Measurements from ENCODE around the gene ZSCAN4.
A peak's percentile ranks its signal among the peaks of the same experiment; 100 is the strongest.

The ZSCAN4 gene
- total RNA-seq, result 0 reads per million in 4 donors

GRCh38 chr19:57668635-57669034 lies at the start of gene ZSCAN4:
TSS of gene ZSCAN4 (plus strand) at chr19:57668935. CDS start at chr19:57676146, 7,211 bp downstream.
- no peak for DNase-seq

- no peak for DNase-seq
These were observed 47.9 kb upstream of the ZSCAN4 start for GRCh38 chr19:57620673-57621348.

GRCh38 chr19:57623091-57623490 lies 45.6 kb upstream of the ZSCAN4 start:
- no peak for DNase-seq

GRCh38 chr19:57632987-57633831 lies 35.5 kb upstream of the ZSCAN4 start, which contains the start of gene ZNF211:
TSS of gene ZNF211 (plus strand) at chr19:57633168. CDS start at chr19:57633347, 179 bp downstream.
- peak; percentile 59 to 91 (median 82) for DNase-seq

- no peak for DNase-seq
These were observed 35.0 kb upstream of the ZSCAN4 start for GRCh38 chr19:57633832-57634131.

GRCh38 chr19:57637379-57637778 lies 31.4 kb upstream of the ZSCAN4 start:
- DNase-seq, result no peak

- no peak for DNase-seq
These were observed 27.0 kb upstream of the ZSCAN4 start for GRCh38 chr19:57641715-57642234.

- DNase-seq, result no peak
These were observed 26.2 kb upstream of the ZSCAN4 start for GRCh38 chr19:57642396-57643046.

- DNase-seq, result no peak
These were observed 25.0 kb upstream of the ZSCAN4 start for GRCh38 chr19:57643734-57644133.

GRCh38 chr19:57648331-57649003 lies 20.3 kb upstream of the ZSCAN4 start:
- no peak for DNase-seq

- DNase-seq, result no peak
These were observed 17.1 kb upstream of the ZSCAN4 start for GRCh38 chr19:57651654-57651996.

- DNase-seq, result no peak
These were observed 15.0 kb upstream of the ZSCAN4 start for GRCh38 chr19:57653689-57654088.

- no peak for DNase-seq
These were observed 13.3 kb upstream of the ZSCAN4 start for GRCh38 chr19:57655443-57655842.

- DNase-seq, result no peak
These were observed 12.4 kb upstream of the ZSCAN4 start for GRCh38 chr19:57656346-57656745.

GRCh38 chr19:57664269-57665127 lies 4.2 kb upstream of the ZSCAN4 start:
- DNase-seq, result peak in 1 of 5 donors; percentile 5

- no peak for DNase-seq
These were observed 3.4 kb upstream of the ZSCAN4 start for GRCh38 chr19:57665261-57665806.

- no peak for DNase-seq
These were observed 1.5 kb upstream of the ZSCAN4 start for GRCh38 chr19:57667228-57667627.

GRCh38 chr19:57671124-57671895 lies 2.6 kb downstream of the ZSCAN4 start:
- DNase-seq, result no peak

- DNase-seq, result no peak
These were observed 3.7 kb downstream of the ZSCAN4 start for GRCh38 chr19:57672466-57672865.

GRCh38 chr19:57675881-57676280 lies 7.1 kb downstream of the ZSCAN4 start:
- DNase-seq, result no peak
